GM18505 (cell line): ENCODE results near the gene RSRC1.

Experiments
- ATAC-seq: cut with Tn5 transposase; IDR thresholded peaks from one replicate; pipeline ENCODE4 v1.9.1; 2021; ENCODE audit not compliant: unreplicated experiment
- POLR2A ChIP-seq: IDR thresholded peaks from 4 replicates; pipeline ENCODE4 v1.6.1; 2011; ENCODE audit warnings: borderline replicate concordance; ENCODE audit not compliant: insufficient read depth, insufficient read length; ENCODE audit errors: extremely low read depth

Gene RSRC1

DNA sequence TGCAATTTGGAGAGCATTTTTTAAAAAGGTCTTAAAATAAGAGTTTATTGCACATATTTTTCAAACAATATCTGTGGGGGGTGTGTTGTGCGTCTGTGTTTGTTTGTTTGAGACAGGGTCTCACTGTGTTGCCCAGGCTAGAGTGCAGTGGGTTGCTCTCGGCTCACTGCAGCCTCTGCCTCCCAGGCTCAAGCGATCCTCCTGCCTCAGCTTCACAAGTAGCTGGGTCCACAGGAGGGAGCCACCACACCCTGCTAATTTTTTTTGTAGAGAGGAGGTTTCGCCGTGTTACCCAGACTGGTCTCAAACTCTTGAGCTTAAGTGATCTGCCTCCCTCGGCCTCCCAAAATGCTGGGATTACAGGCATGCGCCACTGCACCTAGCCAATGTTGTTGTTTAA, 463.8 kb downstream of the RSRC1 start:
- no peak for ATAC-seq
- TF ChIP-seq POLR2A: no peak

DNA sequence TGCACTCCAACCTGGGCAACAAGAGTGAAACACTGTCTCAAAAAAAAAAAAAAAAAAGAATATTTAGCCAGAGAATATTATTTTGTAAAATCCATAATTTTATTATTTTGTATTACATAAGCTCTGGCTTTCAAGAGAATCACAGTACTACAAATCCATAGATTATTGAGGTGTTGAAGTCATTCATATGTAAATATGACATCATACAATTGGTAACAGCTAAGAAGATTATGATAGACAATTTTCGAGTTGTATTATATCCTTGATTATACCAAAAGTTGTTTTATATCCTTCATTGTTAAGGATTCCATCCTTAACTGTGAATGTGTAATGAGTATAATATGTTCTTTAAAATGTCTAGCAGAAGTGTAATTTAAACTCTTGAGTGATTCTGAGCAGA, 464.8 kb downstream of the RSRC1 start:
- no peak for TF ChIP-seq POLR2A
- ATAC-seq: no peak

DNA sequence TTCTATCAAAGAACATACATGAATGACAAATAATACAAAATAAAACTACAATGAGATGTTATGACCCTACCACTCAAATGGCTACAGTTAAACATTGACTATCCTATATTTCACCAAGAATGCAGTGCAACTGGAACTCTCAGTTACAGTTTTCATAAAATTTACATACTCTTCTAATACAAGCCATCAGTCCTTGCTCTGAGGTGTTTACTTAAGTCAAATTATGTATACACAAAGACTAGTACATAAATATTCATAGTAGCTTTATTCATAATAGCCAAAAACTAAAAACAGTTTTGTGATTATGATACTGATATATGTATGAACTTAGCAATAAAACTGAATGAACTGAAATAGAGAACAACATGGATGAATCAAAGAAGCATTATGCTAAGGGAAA, 480.3 kb downstream of the RSRC1 start:
- ATAC-seq: no peak
- TF ChIP-seq POLR2A: no peak
